Measurements from ENCODE around the gene GAL.

- TF ChIP-seq EZH2 (IDR thresholded peaks at IDR 0.05; ENCODE audit: insufficient read depth, low read length) (no peak), CTCF (IDR thresholded peaks at IDR 0.05; ENCODE audit: insufficient read depth, low read depth, low read length) (no peak)
Observed at GRCh38 chr11:68661697-68662603, 22.4 kb upstream of the GAL start.
